HepG2 (cell line): Measurements from ENCODE around the gene SPATA31E1. TPM values are rescaled to one million over a fixed set of nuclear protein-coding genes. Genes with fewer than 3 reads are reported as not detected.

Experiments
- ATAC-seq: fragments of 200-7000 bp; cut with Tn5 transposase; 3 replicates; pipeline ENCODE4 v1.9.1; 2020; ENCODE audit warnings: mild to moderate bottlenecking, moderate library complexity
- BruUV-seq: library from RNA; stranded (reverse); fragments of 400-500 nt; replicated peaks from 2 replicates; lab custom pipeline; 2021; lab: Mats Ljungman, UMichigan
- CTCF ChIA-PET: fragments of 300-600 bp; formaldehyde crosslinking; extraction: SDS; loops from one replicate; lab custom pipeline; 2021; ENCODE audit warnings: low total read pairs, inconsistent platforms, low intra/inter-chr PET ratio; lab: Yijun Ruan, JAX
- POLR2A ChIA-PET: fragments of 350-600 bp; sonication (Branson Sonifier 250); formaldehyde crosslinking; loops from one replicate; lab custom pipeline; 2020; ENCODE audit warnings: antibody characterized with exemption, inconsistent platforms; lab: Yijun Ruan, JAX
- DNase-seq: peaks from one replicate; pipeline ENCODE4 v3.0.0-alpha.2; 2015; ENCODE audit warnings: low spot score
- FAIRE-seq: peaks from 3 replicates; lab custom pipeline; 2011; peaks lifted over from hg19 to GRCh38; lab: Jason Lieb, UNC
- H2AFZ ChIP-seq: one replicate; pipeline ENCODE4 v1.6.1; 2011; ENCODE audit warnings: low read length, inconsistent platforms
- H3K27ac ChIP-seq: fragments of 300-600 bp; 3 replicates; pipeline ENCODE4 v1.8.0; 2011; ENCODE audit warnings: mixed run types, mild to moderate bottlenecking, mixed read lengths, low read length, inconsistent platforms; ENCODE audit not compliant: insufficient read depth; ENCODE audit errors: extremely low read length
- H3K27me3 ChIP-seq, 2 experiments: fragments of 200-600 bp in 1 of 2; 2 replicates in 1 of 2; 3 replicates in 1 of 2; pipeline versions ENCODE4 v1.6.0 to v1.8.0; 2011; ENCODE audit warnings: low read length in 2 of 2, mild to moderate bottlenecking in 2 of 2, moderate library complexity in 2 of 2, inconsistent platforms in 1 of 2; ENCODE audit not compliant: insufficient read depth in 2 of 2, control insufficient read depth in 1 of 2
- H3K36me3 ChIP-seq, 2 experiments: fragments of 200-600 bp in 1 of 2; replicated peaks in 1 of 2; 2 replicates in 1 of 2; 3 replicates in 1 of 2; pipeline versions ENCODE4 v1.5.1 to v1.8.0; 2011; ENCODE audit warnings: low read length in 2 of 2, inconsistent platforms in 1 of 2; ENCODE audit not compliant: insufficient read depth in 2 of 2, control insufficient read depth in 1 of 2
- H3K4me1 ChIP-seq: 2 replicates; pipeline ENCODE4 v1.5.1; 2012; ENCODE audit warnings: low read length, inconsistent platforms; ENCODE audit not compliant: insufficient read depth
- H3K4me2 ChIP-seq: 2 replicates; pipeline ENCODE4 v1.6.0; 2011; ENCODE audit warnings: low read depth, low read length, inconsistent platforms
- H3K4me3 ChIP-seq, 3 experiments: fragments of 200-600 bp in 1 of 3; sonication (generic), shearing (Covaris generic) in 1 of 3; replicated peaks in 1 of 3; 2 replicates each; pipeline ENCODE4 v1.5.1; 2011 to 2016; ENCODE audit warnings: low read length in 3 of 3, inconsistent platforms in 2 of 3, low read depth in 2 of 3, mild to moderate bottlenecking in 2 of 3, control low read depth in 1 of 3, mixed read lengths in 1 of 3; ENCODE audit not compliant: insufficient read depth in 1 of 3
- H3K79me2 ChIP-seq: one replicate; pipeline ENCODE4 v1.6.1; 2011; ENCODE audit warnings: low read length, inconsistent platforms; ENCODE audit not compliant: insufficient read depth
- H3K9ac ChIP-seq: 2 replicates; pipeline ENCODE4 v1.6.0; 2011; ENCODE audit warnings: mild to moderate bottlenecking, low read depth, low read length, inconsistent platforms; ENCODE audit not compliant: insufficient read depth
- H3K9me3 ChIP-seq: 2 replicates; pipeline ENCODE4 v1.5.1; 2012; ENCODE audit warnings: mild to moderate bottlenecking, low read length
- H4K20me1 ChIP-seq: 2 replicates; pipeline ENCODE4 v1.6.0; 2011; ENCODE audit warnings: inconsistent platforms, mild to moderate bottlenecking, low read length, moderate library complexity; ENCODE audit not compliant: insufficient read depth
- ADNP ChIP-seq: sonication (generic); formaldehyde crosslinking; IDR thresholded peaks from 2 replicates; pipeline ENCODE4 v1.4.0; 2020; ENCODE audit warnings: missing genetic modification reagents
- DNMT1 ChIP-seq: sonication (generic); formaldehyde crosslinking; IDR thresholded peaks from 2 replicates; pipeline ENCODE4 v1.5.1; 2020; ENCODE audit warnings: mild to moderate bottlenecking, missing genetic modification reagents
- EZH2 ChIP-seq: conservative IDR thresholded peaks from 2 replicates; pipeline ENCODE4 v1.6.1; 2012; ENCODE audit warnings: mild to moderate bottlenecking, low read depth, low read length, moderate library complexity
- GATAD1 ChIP-seq: IDR thresholded peaks from 2 replicates; pipeline ENCODE4 v1.6.1; 2016; ENCODE audit warnings: missing genetic modification reagents, missing compliant biosample characterization
- PREB ChIP-seq: sonication (generic); formaldehyde crosslinking; IDR thresholded peaks from 2 replicates; pipeline ENCODE4 v1.4.0; 2020; ENCODE audit warnings: missing genetic modification reagents
- SALL1 ChIP-seq: sonication (generic); formaldehyde crosslinking; IDR thresholded peaks from 2 replicates; pipeline ENCODE4 v1.8.0; 2022; ENCODE audit warnings: mild to moderate bottlenecking, missing genetic modification reagents
- SCMH1 ChIP-seq: sonication (generic); formaldehyde crosslinking; IDR thresholded peaks from 2 replicates; pipeline ENCODE4 v1.9.0; 2021; ENCODE audit warnings: missing genetic modification reagents, mild to moderate bottlenecking, borderline replicate concordance
- SMYD3 ChIP-seq: sonication (generic); formaldehyde crosslinking; IDR thresholded peaks from 2 replicates; pipeline ENCODE4 v1.8.1; 2023; ENCODE audit warnings: mild to moderate bottlenecking, missing genetic modification reagents
- THAP9 ChIP-seq: sonication (generic); formaldehyde crosslinking; IDR thresholded peaks from 2 replicates; pipeline ENCODE4; 2020; ENCODE audit warnings: missing genetic modification reagents, mild to moderate bottlenecking, borderline replicate concordance
- ZNF550 ChIP-seq: sonication (generic); formaldehyde crosslinking; IDR thresholded peaks from 2 replicates; pipeline ENCODE4 v1.4.0; 2020; ENCODE audit warnings: mild to moderate bottlenecking, missing genetic modification reagents, borderline replicate concordance
- ZNF782 ChIP-seq: sonication (generic); formaldehyde crosslinking; IDR thresholded peaks from 2 replicates; pipeline ENCODE4 v1.4.0; 2020; ENCODE audit warnings: missing genetic modification reagents, mild to moderate bottlenecking, borderline replicate concordance
- WGBS: methylation state at CpG from one replicate; pipeline ENCODE4 v1.1.6; 2017; ENCODE audit warnings: low lambda C conversion rate; 5-methylcytosine and 5-hydroxymethylcytosine counted together
- in situ Hi-C: cut with HindIII; loops from 2 replicates; pipeline ENCODE4 v1.10.0; 2017; ENCODE audit warnings: low pct_unique_long_range_greater_than_20kb; ENCODE audit not compliant: extremely low pct_ligation_motif_present
- intact Hi-C: fragments of 100-400 bp; cut with micrococcal nuclease; formaldehyde crosslinking; loops from one replicate; pipeline ENCODE4 v1.10.0; 2022; ENCODE audit not compliant: unreplicated experiment
- polyA plus RNA-seq, 8 experiments: library from polyadenylated mRNA; depleted of rRNA in 3 of 8; stranded (reverse) in 7 of 8; unstranded in 1 of 8; fragments of >200 nt; fragmentation: Illumina TruSeq in 4 of 8; extraction: Trizol in 4 of 8; gene quantifications; 2 replicates each; pipeline versions ENCODE4 v1.2.1 to v1.2.3, GENCODE V29; 2011 to 2016; ENCODE audit warnings: low read depth in 4 of 8, missing spikeins in 1 of 8, mixed read lengths in 1 of 8; ENCODE audit not compliant: insufficient read depth in 1 of 8
- total RNA-seq, 5 experiments: library from RNA; depleted of rRNA; stranded (reverse); fragments of >200 nt; fragmentation: Illumina TruSeq; extraction: Trizol; gene quantifications; 2 replicates each; pipeline ENCODE4 v1.2.3, GENCODE V29; 2016; ENCODE audit warnings: low read depth in 1 of 5
- TF ChIP-seq, protein P1 (sequence below): sonication (generic); formaldehyde crosslinking; IDR thresholded peaks from 2 replicates; pipeline ENCODE4 v1.4.0; 2020; ENCODE audit warnings: missing genetic modification reagents
- TF ChIP-seq, protein P2 (sequence below): sonication (generic); formaldehyde crosslinking; IDR thresholded peaks from 2 replicates; pipeline ENCODE4 v1.8.0; 2022; ENCODE audit warnings: mild to moderate bottlenecking, missing genetic modification reagents, moderate library complexity

Gene SPATA31E1
- total and polyA plus RNA-seq, 2 of the 13 experiments (the other 11 are each of a cell fraction or from before 2014, with no cell fraction given): not detected

DNA sequence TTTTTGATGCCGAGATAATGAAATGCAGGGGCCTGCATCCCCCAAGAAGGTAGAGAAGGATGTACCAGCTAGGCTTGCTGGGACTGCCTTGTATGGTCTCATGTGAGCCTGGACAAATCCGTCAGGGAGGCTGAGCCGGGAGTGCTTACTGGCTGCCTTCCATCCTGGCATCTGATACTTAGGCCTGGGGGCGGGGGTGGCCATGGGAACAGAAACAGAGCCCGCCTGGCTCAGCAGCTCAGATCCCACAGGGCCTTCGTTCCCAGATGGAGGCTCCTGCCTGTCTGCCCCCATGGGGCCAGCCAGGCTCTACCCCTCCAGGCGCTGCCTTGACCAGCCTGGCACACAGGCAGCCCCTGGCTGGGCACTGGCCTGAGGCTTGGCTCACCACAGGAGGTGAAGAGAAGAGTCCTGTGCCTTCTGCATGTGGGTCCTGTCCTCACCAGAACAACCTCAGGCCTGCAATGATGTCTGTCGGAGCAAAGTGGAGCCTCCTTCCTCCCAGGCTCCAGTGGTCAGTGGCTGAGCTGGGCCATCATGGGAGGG lies 10.5 kb upstream of the SPATA31E1 start (continued):
- no peak for TF ChIP-seq THAP9
- TF ChIP-seq, protein P1, sequence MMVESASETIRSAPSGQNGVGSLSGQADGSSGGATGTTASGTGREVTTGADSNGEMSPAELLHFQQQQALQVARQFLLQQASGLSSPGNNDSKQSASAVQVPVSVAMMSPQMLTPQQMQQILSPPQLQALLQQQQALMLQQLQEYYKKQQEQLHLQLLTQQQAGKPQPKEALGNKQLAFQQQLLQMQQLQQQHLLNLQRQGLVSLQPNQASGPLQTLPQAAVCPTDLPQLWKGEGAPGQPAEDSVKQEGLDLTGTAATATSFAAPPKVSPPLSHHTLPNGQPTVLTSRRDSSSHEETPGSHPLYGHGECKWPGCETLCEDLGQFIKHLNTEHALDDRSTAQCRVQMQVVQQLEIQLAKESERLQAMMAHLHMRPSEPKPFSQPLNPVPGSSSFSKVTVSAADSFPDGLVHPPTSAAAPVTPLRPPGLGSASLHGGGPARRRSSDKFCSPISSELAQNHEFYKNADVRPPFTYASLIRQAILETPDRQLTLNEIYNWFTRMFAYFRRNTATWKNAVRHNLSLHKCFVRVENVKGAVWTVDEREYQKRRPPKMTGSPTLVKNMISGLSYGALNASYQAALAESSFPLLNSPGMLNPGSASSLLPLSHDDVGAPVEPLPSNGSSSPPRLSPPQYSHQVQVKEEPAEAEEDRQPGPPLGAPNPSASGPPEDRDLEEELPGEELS (CRISPR knock-in tag): no peak

- no peak overlapping the region for H3K9ac ChIP-seq
- FAIRE-seq: no peak
- H3K4me3 ChIP-seq: no peak overlapping the region
- in situ Hi-C loops: no loop called here
- intact Hi-C loops: no loop called here
- no peak overlapping the region for H3K27ac ChIP-seq
- no peaks in the 10 kb centered on the region for H4K20me1 ChIP-seq
- ATAC-seq: no peak
- no peak overlapping the region for H2AFZ ChIP-seq
- H3K4me1 ChIP-seq: no peaks in the 10 kb centered on the region
- H3K79me2 ChIP-seq: no peaks in the 10 kb centered on the region
- CTCF ChIA-PET: no interaction called here
- no peak overlapping the region for H3K4me2 ChIP-seq
- no peak for DNase-seq
- H3K27me3 ChIP-seq: peaks cover 0 to 1% of the 10 kb centered on the region in 2 experiments; a peak in 2 of 5 replicates
- BruUV-seq: no TSS peak
- POLR2A ChIA-PET: no interaction called here
- H3K36me3 ChIP-seq: no peaks in the 10 kb centered on the region
- WGBS: 72% methylated on average over 4 of the region's 5 CpGs
- no peaks in the 10 kb centered on the region for H3K9me3 ChIP-seq
- no peak for TF ChIP-seq ZNF550
- TF ChIP-seq PREB (CRISPR knock-in tag): no peak
- TF ChIP-seq, protein P2, sequence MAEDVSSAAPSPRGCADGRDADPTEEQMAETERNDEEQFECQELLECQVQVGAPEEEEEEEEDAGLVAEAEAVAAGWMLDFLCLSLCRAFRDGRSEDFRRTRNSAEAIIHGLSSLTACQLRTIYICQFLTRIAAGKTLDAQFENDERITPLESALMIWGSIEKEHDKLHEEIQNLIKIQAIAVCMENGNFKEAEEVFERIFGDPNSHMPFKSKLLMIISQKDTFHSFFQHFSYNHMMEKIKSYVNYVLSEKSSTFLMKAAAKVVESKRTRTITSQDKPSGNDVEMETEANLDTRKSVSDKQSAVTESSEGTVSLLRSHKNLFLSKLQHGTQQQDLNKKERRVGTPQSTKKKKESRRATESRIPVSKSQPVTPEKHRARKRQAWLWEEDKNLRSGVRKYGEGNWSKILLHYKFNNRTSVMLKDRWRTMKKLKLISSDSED (CRISPR knock-in tag): no peak
- TF ChIP-seq ZNF782: no peak
- no peak for TF ChIP-seq EZH2
- TF ChIP-seq SALL1 (CRISPR knock-in tag): no peak
- no peak for TF ChIP-seq ADNP (CRISPR knock-in tag)
- no peak for TF ChIP-seq DNMT1 (CRISPR knock-in tag)
- TF ChIP-seq GATAD1 (CRISPR knock-in tag): no peak
- no peak for TF ChIP-seq SCMH1 (CRISPR knock-in tag)
- TF ChIP-seq SMYD3 (CRISPR knock-in tag): no peak
Observed at GRCh38 chr9:87873607-87874303, 8.9 kb upstream of the SPATA31E1 start.
